GDM1 (cell line): Measurements from ENCODE around the gene ATP8A2.

ENCODE experiments used
- DNase-seq: peaks from one replicate; lab custom pipeline; 2025; lab: John Stamatoyannopoulos, UW

The ATP8A2 gene

GRCh38 chr13:25630329-25630900 lies 258.6 kb downstream of the ATP8A2 start:
- no peak for DNase-seq

DNA sequence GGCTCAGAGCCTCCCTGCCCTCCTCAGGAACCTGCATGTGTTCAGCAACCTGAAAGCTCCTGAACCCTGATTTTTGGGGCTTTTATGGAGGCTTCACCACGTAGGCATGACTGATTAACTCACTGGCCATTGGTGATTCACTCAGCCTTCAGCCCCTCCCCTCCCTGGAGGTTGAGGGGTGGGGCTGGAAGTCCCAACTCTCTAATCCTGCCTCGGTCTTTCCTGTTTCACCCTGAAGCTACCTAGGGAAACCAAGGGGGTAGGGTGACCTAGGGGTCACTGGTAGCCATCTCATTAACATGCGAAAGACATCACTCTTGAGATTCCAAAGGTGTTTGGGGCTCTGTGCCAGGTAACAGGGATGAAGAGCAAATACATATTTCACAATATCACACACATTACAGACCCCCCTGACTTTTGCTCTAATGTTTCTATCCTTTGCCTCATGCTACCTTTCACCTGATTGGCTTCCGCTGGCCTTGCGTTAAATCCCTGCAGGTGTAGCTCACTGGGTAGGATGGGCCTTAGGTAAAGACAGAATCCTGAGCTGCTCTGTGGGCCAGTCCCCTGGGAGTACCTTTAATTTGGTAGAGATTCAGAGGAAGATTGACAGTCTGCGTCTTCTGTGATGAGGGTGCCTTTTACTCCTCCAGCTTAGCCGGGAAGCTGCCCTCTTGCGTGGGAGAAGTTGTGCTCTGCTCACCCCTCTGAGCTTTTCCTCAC lies 260.6 kb downstream of the ATP8A2 start:
- DNase-seq, result no peak

- DNase-seq, result no peak
These were observed 261.3 kb downstream of the ATP8A2 start for GRCh38 chr13:25633093-25633492.

DNA sequence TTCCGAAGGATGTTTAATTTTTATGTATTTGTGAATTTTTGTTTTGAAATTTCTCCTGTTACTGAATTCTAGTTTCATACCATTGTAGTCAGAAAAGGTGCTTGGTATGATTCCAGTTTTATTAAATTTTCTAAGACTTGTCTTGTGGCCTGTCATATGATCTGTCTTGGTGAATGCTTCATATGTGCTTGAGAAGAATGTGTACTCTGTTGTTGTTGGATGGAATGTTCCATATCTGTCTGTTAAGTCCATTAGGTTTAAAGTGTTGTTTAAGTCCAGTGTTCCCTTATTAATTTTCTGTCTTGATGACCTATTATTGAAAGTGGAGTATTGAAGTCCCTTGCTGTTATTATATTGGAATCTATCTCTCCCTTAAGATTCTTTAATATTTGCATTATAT lies 273.9 kb downstream of the ATP8A2 start:
- DNase-seq, result no peak

GRCh38 chr13:25649001-25649633 lies 277.3 kb downstream of the ATP8A2 start:
- no peak for DNase-seq

DNA sequence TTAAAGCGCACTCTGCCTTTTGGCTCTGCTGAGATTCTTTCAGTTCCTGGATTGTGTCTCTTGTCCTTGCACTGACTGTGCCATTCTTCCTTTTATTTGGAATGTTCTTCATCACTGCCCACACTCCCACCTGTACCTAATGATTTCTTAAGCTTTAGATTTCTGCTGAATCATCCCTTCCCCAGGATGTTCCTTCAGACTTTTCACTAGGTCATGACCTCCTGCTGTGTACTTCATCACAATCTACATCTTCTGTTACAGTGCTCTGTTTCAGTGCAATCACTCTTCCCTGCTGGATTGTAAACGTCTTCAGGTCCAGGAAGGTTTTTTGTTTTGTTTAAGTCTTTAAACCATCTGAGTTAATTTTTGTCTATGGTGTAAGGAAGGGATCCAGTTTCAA lies 281.0 kb downstream of the ATP8A2 start:
- no peak for DNase-seq

DNA sequence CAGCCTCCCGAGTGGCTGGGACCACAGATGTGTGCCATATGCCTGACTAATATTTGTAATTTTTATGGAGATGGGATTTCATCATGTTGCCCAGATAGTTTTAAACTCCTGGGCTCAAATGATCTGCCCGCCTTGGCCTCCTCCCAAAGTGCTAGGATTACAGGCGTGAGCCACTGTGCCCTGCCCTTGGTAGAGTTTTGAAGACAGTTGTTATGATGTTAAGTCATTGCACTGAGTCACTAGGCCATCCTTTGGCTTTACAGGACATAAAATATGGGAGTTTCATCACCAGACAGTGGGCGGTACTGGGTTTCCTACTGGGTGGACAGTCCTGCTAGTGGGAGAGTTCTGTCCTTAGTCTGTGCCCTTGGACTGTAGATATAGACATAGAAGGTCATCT lies 282.5 kb downstream of the ATP8A2 start:
- DNase-seq, result no peak

DNA sequence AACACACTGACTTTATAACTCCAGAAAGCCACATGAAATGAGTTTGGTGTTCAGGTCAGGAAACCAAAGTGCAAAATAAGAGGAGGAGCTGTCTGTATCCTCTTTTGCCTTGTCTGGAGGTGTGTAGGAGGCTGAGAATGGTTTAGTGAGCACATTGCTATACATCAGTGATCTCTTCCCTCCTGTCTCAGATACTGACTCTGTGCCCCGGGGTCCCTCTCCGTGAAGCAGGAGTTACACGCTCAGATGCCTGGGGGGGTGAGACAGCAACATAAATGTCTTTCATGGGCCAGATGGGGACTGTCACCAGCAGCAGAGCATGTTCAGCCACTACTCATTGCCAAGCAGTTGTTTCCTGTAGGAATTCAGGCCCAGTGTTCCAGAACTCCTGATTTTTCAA lies 285.4 kb downstream of the ATP8A2 start:
- DNase-seq, result no peak

DNA sequence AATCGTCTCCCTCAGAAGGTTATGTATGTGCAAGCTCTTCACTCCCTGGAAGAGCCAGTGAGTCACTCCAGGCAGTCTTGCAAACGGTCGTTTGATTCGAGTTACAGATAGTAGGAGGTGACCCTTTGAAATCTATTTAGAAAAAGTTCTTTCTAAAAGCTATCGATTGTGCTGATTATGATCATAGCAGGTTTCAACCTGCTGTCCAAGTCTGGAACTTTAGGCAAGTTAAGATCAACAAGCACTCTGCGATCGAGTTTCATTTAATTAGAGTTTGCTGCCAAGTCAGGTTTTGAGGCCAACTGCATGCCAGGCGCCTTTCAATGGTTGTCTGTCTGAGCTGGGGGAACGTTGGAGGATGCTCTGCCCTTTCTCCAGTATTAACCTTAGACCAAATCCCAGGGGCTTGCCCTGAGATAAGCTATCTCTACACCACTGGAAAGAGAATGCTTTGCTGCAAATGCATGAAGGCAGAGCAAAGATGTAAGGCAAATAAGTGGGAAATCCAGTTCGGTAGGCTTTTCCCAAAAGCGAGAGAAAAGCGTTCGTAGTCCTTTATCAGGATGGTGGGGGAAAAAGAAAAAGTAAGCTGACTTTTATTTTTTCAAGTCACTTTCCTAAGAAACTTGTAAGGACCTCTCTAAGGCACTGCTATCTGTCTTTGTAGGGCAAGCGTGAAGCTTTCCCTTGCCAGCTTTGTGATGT lies 287.5 kb downstream of the ATP8A2 start:
- no peak for DNase-seq

- DNase-seq, result no peak
These were observed 289.2 kb downstream of the ATP8A2 start for GRCh38 chr13:25660996-25661395.

DNA sequence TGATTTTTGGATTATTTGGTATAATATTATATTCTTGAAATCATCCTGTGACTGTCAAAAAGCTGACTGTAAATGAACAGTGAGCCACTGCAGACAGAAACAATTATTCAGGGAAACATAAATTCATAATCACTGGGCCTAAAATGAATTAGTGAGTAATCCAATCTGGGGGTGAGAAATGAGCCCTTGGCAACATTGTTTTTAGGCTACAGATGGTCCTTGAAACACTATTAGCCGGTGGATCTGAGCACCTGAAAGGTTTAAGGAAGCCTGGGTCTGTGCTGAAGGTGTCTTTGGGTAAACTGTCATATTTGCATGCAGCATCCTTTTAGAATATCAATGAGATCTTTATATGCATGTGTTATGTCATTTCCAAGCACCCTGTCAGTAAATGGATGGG lies 290.7 kb downstream of the ATP8A2 start:
- no peak for DNase-seq

DNA sequence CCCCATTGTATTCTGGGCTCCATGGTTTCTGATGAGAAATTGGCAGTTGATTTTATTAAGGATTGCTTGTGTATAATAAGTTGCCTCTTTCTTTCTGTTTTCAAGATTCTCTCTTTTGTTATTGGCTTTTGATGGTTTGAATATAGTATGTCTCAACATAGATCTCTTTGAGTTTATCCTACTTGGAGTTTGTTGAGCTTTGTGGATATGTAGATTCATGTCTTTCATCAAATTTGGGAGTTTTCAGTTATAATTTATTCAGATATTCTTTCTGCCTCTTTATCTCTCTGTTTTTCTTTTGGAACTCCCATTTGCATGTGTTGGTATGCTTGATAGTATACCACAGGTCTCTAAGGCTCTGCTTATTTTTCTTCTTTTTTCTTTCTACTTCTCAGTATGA lies 296.6 kb downstream of the ATP8A2 start:
- no peak for DNase-seq

DNA sequence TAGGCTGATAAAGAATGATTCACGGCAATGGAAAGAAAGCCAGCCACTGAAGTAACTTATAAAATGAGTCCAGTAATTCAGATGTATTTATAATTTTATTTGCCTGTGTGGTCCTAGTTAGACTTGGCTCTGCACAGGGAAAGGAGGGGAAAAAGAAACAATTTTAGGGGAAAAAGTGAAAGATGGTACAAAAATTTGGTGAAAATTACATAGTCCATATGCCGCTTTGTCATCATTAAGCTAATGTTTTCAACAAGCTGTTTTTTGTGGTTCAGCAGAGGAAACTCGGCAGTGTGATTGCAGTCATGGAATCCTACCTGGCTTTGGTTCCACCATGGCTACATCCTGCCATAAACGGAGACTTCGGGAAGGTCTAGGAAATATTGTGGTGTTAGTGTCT lies 301.9 kb downstream of the ATP8A2 start:
- no peak for DNase-seq

DNA sequence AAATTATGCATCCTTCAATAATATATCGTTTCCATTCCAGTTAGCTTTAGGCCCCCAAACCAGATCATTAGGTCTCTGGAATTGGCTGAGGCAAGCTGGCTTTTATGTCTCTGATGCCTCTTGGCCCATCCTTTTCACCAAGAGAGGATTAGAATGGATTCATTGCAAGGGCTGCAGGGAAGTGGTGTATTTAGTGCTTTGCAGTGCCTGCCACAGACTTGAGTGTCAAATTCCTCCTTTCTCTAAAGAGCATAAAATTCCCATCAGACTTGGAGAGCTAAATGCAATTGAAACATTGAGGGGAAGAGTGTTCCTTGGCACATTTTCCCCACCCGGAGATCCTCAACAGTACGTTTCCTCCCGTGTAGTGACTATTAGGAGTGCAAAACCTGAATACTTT lies 302.6 kb downstream of the ATP8A2 start:
- no peak for DNase-seq

- no peak for DNase-seq
These were observed 303.3 kb downstream of the ATP8A2 start for GRCh38 chr13:25675060-25675459.

GRCh38 chr13:25677956-25678355 lies 306.2 kb downstream of the ATP8A2 start:
- DNase-seq, result no peak

GRCh38 chr13:25678398-25678797 lies 306.6 kb downstream of the ATP8A2 start:
- no peak for DNase-seq

- no peak for DNase-seq
These were observed 307.4 kb downstream of the ATP8A2 start for GRCh38 chr13:25679159-25679558.

GRCh38 chr13:25679936-25680335 lies 308.2 kb downstream of the ATP8A2 start:
- DNase-seq, result no peak

GRCh38 chr13:25682276-25682675 lies 310.5 kb downstream of the ATP8A2 start:
- no peak for DNase-seq

DNA sequence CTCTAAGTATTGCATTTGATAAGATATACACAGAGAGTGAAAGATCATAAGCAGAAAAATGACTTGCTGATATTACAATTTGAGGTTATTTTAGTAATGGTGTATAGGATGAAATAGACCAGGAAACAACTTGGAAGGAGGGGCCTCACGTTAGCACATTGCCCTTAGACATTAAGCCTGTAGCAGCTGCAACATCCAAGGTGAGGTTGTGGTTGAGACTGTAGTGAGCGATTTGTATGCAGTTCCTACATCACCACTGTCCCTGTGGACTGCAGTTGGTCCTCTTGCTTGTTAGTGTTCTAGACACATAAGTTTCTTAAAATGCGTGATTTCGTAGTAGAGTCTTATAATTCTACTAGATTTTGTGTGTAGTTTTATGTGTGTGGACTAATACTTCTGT lies 311.3 kb downstream of the ATP8A2 start:
- DNase-seq, result no peak

DNA sequence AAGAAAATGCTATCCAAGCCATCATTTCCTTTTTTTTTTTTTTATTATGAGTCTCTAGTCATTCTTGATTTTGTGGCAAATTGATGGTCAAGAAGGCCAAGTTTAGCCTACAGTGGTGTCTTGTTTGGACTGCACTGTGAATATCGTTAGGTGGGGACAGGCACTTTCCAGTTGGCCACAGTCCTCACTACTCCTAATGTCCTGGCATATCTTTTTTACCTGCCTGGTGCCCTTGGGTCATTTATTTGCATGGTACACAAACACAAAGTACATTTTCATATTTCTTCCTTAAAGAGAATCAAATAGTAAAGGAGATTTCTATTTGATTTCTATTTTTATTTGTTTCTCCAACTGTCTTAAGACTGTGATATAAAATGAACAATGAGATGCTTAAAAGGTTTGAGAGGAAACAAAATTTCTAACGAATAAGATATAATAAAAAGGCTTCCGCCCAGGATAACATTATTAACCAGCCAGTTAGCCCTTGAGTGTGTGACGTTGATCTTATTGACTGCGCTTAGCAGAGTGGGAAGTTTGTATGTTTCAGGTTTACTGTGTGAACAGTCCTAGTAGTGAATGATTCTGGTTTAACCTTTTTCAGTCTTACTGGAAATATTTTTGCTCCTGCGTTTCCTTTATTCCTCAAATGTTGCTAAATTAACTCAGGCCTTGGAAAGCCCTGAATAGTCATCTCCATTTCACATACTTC lies 312.0 kb downstream of the ATP8A2 start:
- DNase-seq, result no peak
